Measurements from ENCODE around the gene GALK1.

DNA sequence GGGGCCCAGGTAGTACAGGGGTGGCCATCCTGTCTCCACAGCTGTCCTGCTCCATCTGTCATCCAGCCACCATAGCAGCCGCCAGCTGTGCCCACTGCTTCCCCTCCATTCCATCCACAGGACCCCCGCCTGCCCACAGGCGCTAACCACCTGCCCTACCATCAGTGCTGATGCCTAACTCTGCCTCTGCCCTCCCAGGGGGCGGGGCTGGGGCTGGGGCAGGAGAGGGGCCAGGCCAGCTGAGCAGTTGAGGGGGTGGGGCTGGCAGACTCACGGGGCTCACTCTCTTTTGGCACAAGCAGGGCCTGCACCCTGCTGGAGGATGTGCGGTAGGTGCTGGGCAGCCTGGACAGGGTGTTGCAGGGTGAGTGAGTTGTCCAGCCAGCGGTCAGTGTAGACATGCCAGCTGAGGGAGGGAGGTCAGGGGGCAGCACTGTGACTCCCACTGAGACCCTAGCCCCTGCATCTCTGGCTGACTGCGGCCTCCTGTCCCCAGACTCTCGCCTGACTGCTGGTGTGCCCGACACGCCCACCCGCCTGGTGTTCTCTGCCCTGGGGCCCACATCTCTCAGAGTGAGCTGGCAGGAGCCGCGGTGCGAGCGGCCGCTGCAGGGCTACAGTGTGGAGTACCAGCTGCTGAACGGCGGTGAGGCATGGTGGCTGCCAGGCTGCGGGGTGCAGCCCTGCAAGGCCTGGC is 9.6 kb downstream of the GALK1 start:
- no peak for TF ChIP-seq CTCF (IDR thresholded peaks at IDR 0.05; ENCODE audit: low read depth, low read length, poor library complexity, severe bottlenecking)
- no peak for TF ChIP-seq EZH2phosphoT487 (IDR thresholded peaks at IDR 0.05; ENCODE audit: borderline replicate concordance, low read length)

Measured in DOHH2 (cell line).